ENCODE measurements around the gene TAF6. TPM values are rescaled to one million over a fixed set of nuclear protein-coding genes. Genes with fewer than 3 reads are reported as not detected.

Gene TAF6
- total RNA-seq (2022) (47.2 and 58.9 TPM in 2 replicates), Bru-seq, nascent RNA (percentile 53 among the genes with signal in this experiment), BruChase-seq, experiment 1, labeled RNA remaining after a 6-hour chase (percentile 78 among the genes with signal in this experiment), BruChase-seq, experiment 2, labeled RNA remaining after a 2-hour chase (percentile 66 among the genes with signal in this experiment)
- long read RNA-seq, transcript TAF6-211 (15 exons, 2,464 nt): major isoform, 78 of 170 reads
- long read RNA-seq, transcript TAF6-201 (15 exons, 2,727 nt): minor isoform, 5 of 170 reads
- long read RNA-seq, transcript TAF6-209 (15 exons, 2,297 nt): minor isoform, 11 of 170 reads
- long read RNA-seq, partial matches to known transcripts: 14 of 170 reads
- long read RNA-seq, other reads (novel, unspliced or antisense): 59 of 170 reads

DNA sequence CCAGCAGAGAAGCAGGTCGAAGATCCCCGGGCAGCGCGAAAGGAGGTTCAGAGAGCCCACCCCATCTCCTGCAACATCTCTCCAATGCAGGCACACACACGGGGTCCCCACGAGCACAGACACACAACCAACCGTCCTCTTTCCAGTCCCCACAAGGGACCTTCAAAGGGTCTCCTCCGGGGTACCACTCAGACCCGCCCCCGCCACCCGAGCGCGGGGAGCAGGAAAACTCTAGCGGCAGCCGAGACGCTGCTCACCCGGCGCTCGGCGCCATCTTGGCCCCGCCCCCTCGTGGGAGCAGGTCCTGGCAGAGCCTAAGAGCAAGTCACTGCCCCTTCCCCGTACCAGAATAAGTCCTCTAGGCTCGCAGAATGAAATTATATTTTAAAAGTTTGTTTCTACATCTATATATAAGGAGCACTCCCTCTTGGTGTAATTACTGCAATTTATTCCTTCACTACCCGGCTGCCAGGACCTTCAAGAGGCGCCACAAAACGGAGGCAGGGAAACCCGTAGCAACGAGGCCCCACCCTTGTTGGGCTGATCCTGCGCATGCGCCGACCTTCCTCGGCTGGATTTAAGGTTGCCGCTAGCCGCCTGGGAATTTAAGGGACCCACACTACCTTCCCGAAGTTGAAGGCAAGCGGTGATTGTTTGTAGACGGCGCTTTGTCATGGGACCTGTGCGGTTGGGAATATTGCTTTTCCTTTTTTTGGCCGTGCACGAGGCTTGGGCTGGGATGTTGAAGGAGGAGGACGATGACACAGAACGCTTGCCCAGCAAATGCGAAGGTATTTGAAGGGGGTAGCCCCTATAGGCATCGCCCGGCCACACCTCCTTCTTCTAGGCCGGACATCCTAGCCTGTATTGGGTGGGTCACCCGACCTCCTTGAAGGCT lies at the start of gene TAF6, which contains the start of gene CNPY4:
TAF6 (minus strand) TSS at position 287 of the 898 bp plus-strand sequence. CDS start 5,149 bp downstream, outside the sequence.
CNPY4 (plus strand) TSS at position 563 of the 898 bp plus-strand sequence; CDS start at position 674, 111 bp downstream.
- H3K27me3 Mint-ChIP-seq (ENCODE audit: insufficient read depth, unreplicated experiment): no peaks in the 10 kb centered on the region
- no TSS peak for BruUV-seq (replicated peaks)
- peaks cover 21% of the 10 kb centered on the region for H3K36me3 Mint-ChIP-seq (ENCODE audit: insufficient read depth, unreplicated experiment)
- DNase-seq (ENCODE audit: unreplicated experiment): peak; percentile 96
- peak within 1 kb of the TSS; percentile 99 for H3K27ac Mint-ChIP-seq (ENCODE audit: low read depth, unreplicated experiment)
- peak within 1 kb of the TSS; percentile 98 for H3K4me3 Mint-ChIP-seq (ENCODE audit: unreplicated experiment)
- ChIA-PET POLR2A (interaction anchor here (1.5 to 2.5 kb wide), 3 partner anchors 18 to 37 kb away, joined by 3 to 18 read pairs (median 6); partner anchors contain the start of genes AP4M1 and MCM7), CTCF (interaction anchor here (0.6 kb wide), 1 partner anchor 13 kb away, joined by 3 read pairs; no protein-coding TSS in a partner anchor)
- H3K4me1 Mint-ChIP-seq (ENCODE audit: insufficient read depth, unreplicated experiment): peaks cover 7% of the 10 kb centered on the region
- TF ChIP-seq, protein P1, sequence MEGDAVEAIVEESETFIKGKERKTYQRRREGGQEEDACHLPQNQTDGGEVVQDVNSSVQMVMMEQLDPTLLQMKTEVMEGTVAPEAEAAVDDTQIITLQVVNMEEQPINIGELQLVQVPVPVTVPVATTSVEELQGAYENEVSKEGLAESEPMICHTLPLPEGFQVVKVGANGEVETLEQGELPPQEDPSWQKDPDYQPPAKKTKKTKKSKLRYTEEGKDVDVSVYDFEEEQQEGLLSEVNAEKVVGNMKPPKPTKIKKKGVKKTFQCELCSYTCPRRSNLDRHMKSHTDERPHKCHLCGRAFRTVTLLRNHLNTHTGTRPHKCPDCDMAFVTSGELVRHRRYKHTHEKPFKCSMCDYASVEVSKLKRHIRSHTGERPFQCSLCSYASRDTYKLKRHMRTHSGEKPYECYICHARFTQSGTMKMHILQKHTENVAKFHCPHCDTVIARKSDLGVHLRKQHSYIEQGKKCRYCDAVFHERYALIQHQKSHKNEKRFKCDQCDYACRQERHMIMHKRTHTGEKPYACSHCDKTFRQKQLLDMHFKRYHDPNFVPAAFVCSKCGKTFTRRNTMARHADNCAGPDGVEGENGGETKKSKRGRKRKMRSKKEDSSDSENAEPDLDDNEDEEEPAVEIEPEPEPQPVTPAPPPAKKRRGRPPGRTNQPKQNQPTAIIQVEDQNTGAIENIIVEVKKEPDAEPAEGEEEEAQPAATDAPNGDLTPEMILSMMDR (IDR thresholded peaks at IDR 0.05; ENCODE audit: unreplicated experiment): no peak
- intact Hi-C loops (cut with micrococcal nuclease): loop anchor here (1.0 kb wide), 1 partner anchor 18 kb away; the partner anchor contains the start of genes AP4M1 and MCM7
- no peaks in the 10 kb centered on the region for H3K9me3 Mint-ChIP-seq (ENCODE audit: unreplicated experiment)

DNA sequence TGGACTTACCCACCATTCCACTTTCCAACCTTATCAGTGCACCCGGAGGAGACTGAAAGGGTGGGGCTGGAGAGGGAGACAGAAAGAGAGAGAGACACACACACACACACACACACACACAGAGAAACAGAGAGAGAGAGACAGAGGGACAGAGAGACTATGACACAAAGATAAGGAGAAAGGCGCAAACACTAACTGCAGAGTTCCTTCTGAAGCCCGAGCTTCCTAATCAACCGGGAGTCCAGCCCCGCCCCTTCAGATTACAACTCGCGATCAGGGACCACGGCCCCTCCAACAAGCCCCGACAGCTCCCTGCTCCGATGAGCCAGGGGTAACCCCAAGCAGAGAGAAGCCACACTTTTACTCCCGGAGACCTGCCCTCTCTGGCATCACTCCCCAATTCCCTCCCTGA lies 48.8 kb upstream of the TAF6 start:
- Mint-ChIP-seq H3K4me3 (ENCODE audit: unreplicated experiment) (no peak overlapping the region), H3K27me3 (ENCODE audit: insufficient read depth, unreplicated experiment) (peaks cover 42% of the 10 kb centered on the region), H3K9me3 (ENCODE audit: unreplicated experiment) (no peaks in the 10 kb centered on the region), H3K4me1 (ENCODE audit: insufficient read depth, unreplicated experiment) (peaks cover 28% of the 10 kb centered on the region), H3K27ac (ENCODE audit: low read depth, unreplicated experiment) (no peak overlapping the region), H3K36me3 (ENCODE audit: insufficient read depth, unreplicated experiment) (no peaks in the 10 kb centered on the region)
- ChIA-PET CTCF (interaction anchor here (0.6 to 1.7 kb wide), 3 partner anchors 25 to 113 kb away, joined by 3 to 5 read pairs (median 4); no protein-coding TSS in a partner anchor), POLR2A (interaction anchor here (0.8 to 1.6 kb wide), 3 partner anchors 9 to 19 kb away, joined by 4 to 8 read pairs (median 6); partner anchors contain the start of genes GPC2, LAMTOR4, STAG3 and TRAPPC14)
- TF ChIP-seq, protein P1 (IDR thresholded peaks at IDR 0.05; ENCODE audit: unreplicated experiment): no peak
- BruUV-seq (replicated peaks): no TSS peak
- no peak for DNase-seq (ENCODE audit: unreplicated experiment)
- intact Hi-C loops (cut with micrococcal nuclease): no loop called here

DNA sequence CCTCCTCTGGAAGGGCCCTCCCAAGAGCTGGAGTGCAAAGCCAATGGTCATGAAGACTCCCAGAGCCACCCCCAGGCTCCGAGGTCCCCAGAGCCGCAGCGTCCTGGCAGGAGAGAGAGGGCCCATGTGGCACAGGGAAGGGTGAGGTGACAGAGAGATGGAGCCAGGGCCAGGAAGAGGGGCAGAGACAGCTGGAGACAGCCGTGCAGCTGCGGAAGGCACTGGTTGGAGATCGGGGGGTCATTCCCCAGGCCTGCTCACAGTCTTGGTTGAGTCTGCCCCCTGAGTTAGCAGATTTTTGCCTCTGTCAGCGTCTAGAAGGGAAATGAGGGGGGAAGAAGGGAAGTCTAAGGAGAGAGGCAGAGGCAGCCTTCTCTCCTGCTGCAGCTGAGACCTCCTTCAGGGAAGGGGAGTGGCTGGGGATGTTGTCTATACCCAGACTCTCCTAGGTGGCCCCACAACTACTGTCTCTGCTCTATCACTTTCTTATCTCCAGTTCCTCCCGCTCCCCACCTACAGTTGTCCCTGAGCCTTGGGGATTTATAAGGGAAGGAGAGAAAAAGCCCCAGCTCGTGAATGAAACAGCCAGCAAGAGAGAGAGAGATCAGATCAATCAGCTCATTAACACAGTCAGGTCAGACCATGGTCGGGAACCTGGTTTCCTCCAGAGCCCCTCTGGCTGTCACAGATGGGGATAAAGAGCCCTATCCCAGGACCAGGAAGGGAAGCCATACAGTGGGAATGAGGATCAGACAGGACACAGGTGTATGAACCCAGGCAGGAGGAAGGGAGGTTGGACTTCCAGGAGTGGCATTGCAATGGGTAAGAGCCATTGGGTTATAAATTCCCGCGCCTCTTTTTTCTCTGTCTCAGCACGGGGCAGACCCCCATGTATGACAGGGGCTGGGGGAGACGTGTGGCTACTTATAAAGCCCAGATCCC lies 48.1 kb upstream of the TAF6 start:
- H3K4me3 Mint-ChIP-seq (ENCODE audit: unreplicated experiment): no peak overlapping the region
- H3K27me3 Mint-ChIP-seq (ENCODE audit: insufficient read depth, unreplicated experiment): peaks cover 42% of the 10 kb centered on the region
- no peak for DNase-seq (ENCODE audit: unreplicated experiment)
- TF ChIP-seq, protein P1 (IDR thresholded peaks at IDR 0.05; ENCODE audit: unreplicated experiment): no peak
- BruUV-seq (replicated peaks): no TSS peak
- no peaks in the 10 kb centered on the region for H3K36me3 Mint-ChIP-seq (ENCODE audit: insufficient read depth, unreplicated experiment)
- intact Hi-C loops (cut with micrococcal nuclease): no loop called here
- H3K27ac Mint-ChIP-seq (ENCODE audit: low read depth, unreplicated experiment): peak overlapping the region; percentile 54
- H3K4me1 Mint-ChIP-seq (ENCODE audit: insufficient read depth, unreplicated experiment): peaks cover 28% of the 10 kb centered on the region
- CTCF ChIA-PET: interaction anchor here (0.6 to 3.1 kb wide), 3 partner anchors 26 to 114 kb away, joined by 4 to 10 read pairs (median 5); no protein-coding TSS in a partner anchor
- H3K9me3 Mint-ChIP-seq (ENCODE audit: unreplicated experiment): no peaks in the 10 kb centered on the region
- POLR2A ChIA-PET: interaction anchor here (1.0 to 1.7 kb wide), 3 partner anchors 8 to 261 kb away, joined by 4 to 6 read pairs (median 5); partner anchors contain the start of genes TRAPPC14 and ZCWPW1

All from MCF 10A (cell line).